Measurements from ENCODE around the gene TRABD2A.

- TF ChIP-seq CTCF (IDR thresholded peaks at IDR 0.05; ENCODE audit: borderline replicate concordance, extremely low read depth, low read length, poor library complexity, severe bottlenecking): no peak
- no peak for TF ChIP-seq EZH2 (IDR thresholded peaks at IDR 0.05; ENCODE audit: borderline replicate concordance, low read depth, low read length, severe bottlenecking)
These were observed 28.2 kb upstream of the TRABD2A start for GRCh38 chr2:84908948-84909713.

All from DND-41 (cell line).